ENCODE data around the gene BCAR3.

DNA sequence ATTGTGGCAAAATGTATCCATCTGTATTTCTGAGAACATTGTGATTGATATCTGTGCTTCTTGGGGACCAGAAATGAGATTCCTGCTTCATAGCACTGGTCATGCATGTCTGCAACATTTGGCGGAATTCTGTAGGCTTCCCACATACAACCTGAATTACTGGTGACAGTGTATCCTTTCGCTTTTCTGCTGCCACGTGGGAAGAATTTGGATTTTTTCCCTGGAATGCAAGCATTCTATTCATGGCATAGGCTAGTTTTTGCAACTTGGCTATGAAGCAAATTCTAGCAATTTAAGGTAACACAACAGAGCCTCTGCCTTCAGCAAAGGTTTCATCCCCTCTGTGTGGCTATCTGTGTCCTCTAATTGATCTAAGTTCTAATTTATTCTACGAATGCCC is 85.9 kb downstream of the BCAR3 start:
- TF ChIP-seq ZBTB7A (IDR thresholded peaks at IDR 0.05; ENCODE audit: low read depth) (no peak), NFIC (IDR thresholded peaks at IDR 0.05) (no peak), CEBPB (IDR thresholded peaks at IDR 0.05) (no peak), TAF1 (IDR thresholded peaks at IDR 0.05; ENCODE audit: low read depth) (no peak), EP300 (IDR thresholded peaks at IDR 0.05; ENCODE audit: borderline replicate concordance) (no peak)
